HepG2 (cell line): ENCODE results near the gene KIF22. TPM values are rescaled to one million over a fixed set of nuclear protein-coding genes. Genes with fewer than 3 reads are reported as not detected.

Source experiments
- CREM ChIP-seq, 2 experiments: sonication (generic) in 1 of 2; formaldehyde crosslinking in 1 of 2; IDR thresholded peaks; 2 replicates each; pipeline versions ENCODE4 v1.4.0 to v1.6.1; 2016 to 2020; ENCODE audit warnings: antibody characterized with exemption in 1 of 2, mild to moderate bottlenecking in 1 of 2, missing genetic modification reagents in 1 of 2
- ERF ChIP-seq: IDR thresholded peaks from 2 replicates; pipeline ENCODE4 v1.6.1; 2018; ENCODE audit warnings: missing biosample characterization, missing genetic modification reagents
- GABPB1 ChIP-seq: IDR thresholded peaks from 2 replicates; pipeline ENCODE4 v1.6.1; 2016; ENCODE audit warnings: mild to moderate bottlenecking, missing genetic modification reagents, moderate library complexity, missing compliant biosample characterization
- HNRNPL ChIP-seq: fragments of 200-400 bp; formaldehyde crosslinking; IDR thresholded peaks from 2 replicates; pipeline ENCODE4 v1.6.1; 2017; ENCODE audit warnings: mild to moderate bottlenecking, low read depth, low read length
- HNRNPLL ChIP-seq: fragments of 200-400 bp; formaldehyde crosslinking; IDR thresholded peaks from 2 replicates; pipeline ENCODE4 v1.6.1; 2017; ENCODE audit warnings: mild to moderate bottlenecking, low read depth, low read length; ENCODE audit not compliant: poor library complexity, severe bottlenecking
- KDM3A ChIP-seq: IDR thresholded peaks from 2 replicates; pipeline ENCODE4 v1.6.1; 2018; ENCODE audit warnings: low read depth, missing compliant biosample characterization
- NRL ChIP-seq: sonication (generic); formaldehyde crosslinking; IDR thresholded peaks from 2 replicates; pipeline ENCODE4 v1.5.0; 2020; ENCODE audit warnings: missing genetic modification reagents, mild to moderate bottlenecking, moderate library complexity, borderline replicate concordance
- PHF21A ChIP-seq: sonication (generic); formaldehyde crosslinking; IDR thresholded peaks from 2 replicates; pipeline ENCODE4 v1.5.0; 2020; ENCODE audit warnings: mild to moderate bottlenecking, missing genetic modification reagents
- RXRA ChIP-seq: sonication (generic); formaldehyde crosslinking; IDR thresholded peaks from 2 replicates; pipeline ENCODE4 v1.5.1; 2020; ENCODE audit warnings: missing genetic modification reagents
- TSC22D2 ChIP-seq: sonication (generic); formaldehyde crosslinking; IDR thresholded peaks from 2 replicates; pipeline ENCODE4 v1.5.1; 2020; ENCODE audit warnings: missing genetic modification reagents, mild to moderate bottlenecking, borderline replicate concordance
- YEATS2 ChIP-seq: sonication (generic); formaldehyde crosslinking; IDR thresholded peaks from 2 replicates; pipeline ENCODE4 v1.4.0; 2020; ENCODE audit warnings: missing genetic modification reagents, borderline replicate concordance
- ZBTB3 ChIP-seq: sonication (generic); formaldehyde crosslinking; IDR thresholded peaks from 2 replicates; pipeline ENCODE4 v1.4.0; 2020; ENCODE audit warnings: low read depth, mild to moderate bottlenecking, moderate library complexity, missing genetic modification reagents, borderline replicate concordance
- ZNF10 ChIP-seq: sonication (generic); formaldehyde crosslinking; IDR thresholded peaks from 2 replicates; pipeline ENCODE4 v1.4.0; 2020; ENCODE audit warnings: mild to moderate bottlenecking, low read depth, missing genetic modification reagents, borderline replicate concordance
- ZNF138 ChIP-seq: sonication (generic); formaldehyde crosslinking; IDR thresholded peaks from 2 replicates; pipeline ENCODE4 v1.5.0; 2020; ENCODE audit warnings: mild to moderate bottlenecking, low read depth, missing genetic modification reagents
- ZNF24 ChIP-seq: fragments of 450-650 bp; IDR thresholded peaks from 2 replicates; pipeline ENCODE4 v1.6.1; 2017; ENCODE audit warnings: antibody characterized with exemption, mild to moderate bottlenecking
- ZNF430 ChIP-seq: sonication (generic); formaldehyde crosslinking; IDR thresholded peaks from 2 replicates; pipeline ENCODE4 v1.9.0; 2021; ENCODE audit warnings: mild to moderate bottlenecking, missing genetic modification reagents
- polyA plus RNA-seq, 8 experiments: library from polyadenylated mRNA; depleted of rRNA in 3 of 8; stranded (reverse) in 7 of 8; unstranded in 1 of 8; fragments of >200 nt; fragmentation: Illumina TruSeq in 4 of 8; extraction: Trizol in 4 of 8; gene quantifications; 2 replicates each; pipeline versions ENCODE4 v1.2.1 to v1.2.3, GENCODE V29; 2011 to 2016; ENCODE audit warnings: low read depth in 4 of 8, missing spikeins in 1 of 8, mixed read lengths in 1 of 8; ENCODE audit not compliant: insufficient read depth in 1 of 8
- total RNA-seq, 5 experiments: library from RNA; depleted of rRNA; stranded (reverse); fragments of >200 nt; fragmentation: Illumina TruSeq; extraction: Trizol; gene quantifications; 2 replicates each; pipeline ENCODE4 v1.2.3, GENCODE V29; 2016; ENCODE audit warnings: low read depth in 1 of 5
- TF ChIP-seq, protein P1 (sequence below): sonication (generic); formaldehyde crosslinking; IDR thresholded peaks from 2 replicates; pipeline ENCODE4 v1.4.0; 2020; ENCODE audit warnings: mild to moderate bottlenecking, missing genetic modification reagents
- TF ChIP-seq, protein P2 (sequence below): sonication (generic); formaldehyde crosslinking; IDR thresholded peaks from 2 replicates; pipeline ENCODE4 v1.4.0; 2020; ENCODE audit warnings: missing genetic modification reagents, low read depth, mild to moderate bottlenecking, borderline replicate concordance
- TF ChIP-seq, protein P3 (sequence below): sonication (generic); formaldehyde crosslinking; IDR thresholded peaks from 2 replicates; pipeline ENCODE4 v1.4.0; 2020; ENCODE audit warnings: mild to moderate bottlenecking, missing genetic modification reagents
- TF ChIP-seq, protein P4 (sequence below): sonication (generic); formaldehyde crosslinking; conservative IDR thresholded peaks from 2 replicates; pipeline ENCODE4 v1.8.0; 2022; ENCODE audit warnings: mild to moderate bottlenecking, moderate library complexity, missing genetic modification reagents

KIF22 gene
- total and polyA plus RNA-seq, 2 of the 13 experiments (the other 11 are each of a cell fraction or from before 2014, with no cell fraction given): 95.8 to 118 TPM

DNA sequence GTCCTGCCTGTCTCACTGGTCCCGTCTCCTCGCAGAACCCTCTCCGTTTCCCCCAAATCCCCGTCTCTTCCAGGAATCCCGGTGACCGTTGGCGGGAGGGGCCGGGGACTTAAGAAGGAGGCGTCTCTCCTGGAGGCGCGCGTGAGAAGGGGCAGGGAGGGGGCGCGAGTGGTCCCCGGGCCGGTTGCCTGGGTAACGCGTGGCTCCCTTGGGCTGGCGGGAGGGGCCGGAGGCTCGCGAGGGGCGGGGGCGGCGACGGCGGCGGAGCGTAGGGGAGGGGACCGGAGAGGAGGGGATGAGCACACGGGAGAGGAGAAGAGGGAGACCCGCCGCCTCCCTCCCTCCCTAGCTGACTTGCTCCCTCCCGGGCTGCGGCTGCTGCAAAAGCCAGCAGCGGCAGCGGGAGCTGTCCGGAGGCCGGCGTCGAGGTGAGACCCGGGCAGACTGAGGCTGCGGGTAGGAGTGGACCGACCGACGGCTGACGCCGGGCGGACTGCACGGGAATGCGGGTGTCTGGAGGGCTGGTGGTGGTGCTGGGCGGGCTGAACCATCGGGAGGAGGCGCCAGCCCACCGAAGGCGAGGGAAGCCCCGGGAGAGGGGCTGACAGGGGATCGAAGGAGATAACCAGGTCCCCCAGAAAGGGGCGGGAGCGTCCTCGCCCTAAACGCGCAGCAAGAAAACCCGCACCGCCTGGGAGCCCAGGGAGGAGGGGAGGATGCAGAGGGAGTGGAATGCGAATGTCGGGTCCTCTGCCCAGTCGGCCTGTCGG is 21.5 kb downstream of the KIF22 start, which contains the start of gene PRRT2 (continued):
- TF ChIP-seq, protein P1, sequence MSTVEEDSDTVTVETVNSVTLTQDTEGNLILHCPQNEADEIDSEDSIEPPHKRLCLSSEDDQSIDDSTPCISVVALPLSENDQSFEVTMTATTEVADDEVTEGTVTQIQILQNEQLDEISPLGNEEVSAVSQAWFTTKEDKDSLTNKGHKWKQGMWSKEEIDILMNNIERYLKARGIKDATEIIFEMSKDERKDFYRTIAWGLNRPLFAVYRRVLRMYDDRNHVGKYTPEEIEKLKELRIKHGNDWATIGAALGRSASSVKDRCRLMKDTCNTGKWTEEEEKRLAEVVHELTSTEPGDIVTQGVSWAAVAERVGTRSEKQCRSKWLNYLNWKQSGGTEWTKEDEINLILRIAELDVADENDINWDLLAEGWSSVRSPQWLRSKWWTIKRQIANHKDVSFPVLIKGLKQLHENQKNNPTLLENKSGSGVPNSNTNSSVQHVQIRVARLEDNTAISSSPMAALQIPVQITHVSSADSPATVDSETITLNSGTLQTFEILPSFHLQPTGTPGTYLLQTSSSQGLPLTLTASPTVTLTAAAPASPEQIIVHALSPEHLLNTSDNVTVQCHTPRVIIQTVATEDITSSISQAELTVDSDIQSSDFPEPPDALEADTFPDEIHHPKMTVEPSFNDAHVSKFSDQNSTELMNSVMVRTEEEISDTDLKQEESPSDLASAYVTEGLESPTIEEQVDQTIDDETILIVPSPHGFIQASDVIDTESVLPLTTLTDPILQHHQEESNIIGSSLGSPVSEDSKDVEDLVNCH (CRISPR knock-in tag): no peak
- no peak for TF ChIP-seq ZNF10 (CRISPR knock-in tag)
- TF ChIP-seq CREM (IDR thresholded peaks at IDR 0.05): no peak
- no peak for TF ChIP-seq CREM (CRISPR knock-in tag; IDR thresholded peaks at IDR 0.05)
- no peak for TF ChIP-seq HNRNPLL
- TF ChIP-seq, protein P2, sequence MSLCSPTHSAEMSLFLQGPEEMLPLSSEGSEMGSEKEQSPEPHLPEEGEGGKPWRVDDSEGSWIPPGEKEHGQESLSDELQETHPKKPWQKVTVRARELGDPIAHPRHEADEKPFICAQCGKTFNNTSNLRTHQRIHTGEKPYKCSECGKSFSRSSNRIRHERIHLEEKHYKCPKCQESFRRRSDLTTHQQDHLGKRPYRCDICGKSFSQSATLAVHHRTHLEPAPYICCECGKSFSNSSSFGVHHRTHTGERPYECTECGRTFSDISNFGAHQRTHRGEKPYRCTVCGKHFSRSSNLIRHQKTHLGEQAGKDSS: no peak
- no peak for TF ChIP-seq TSC22D2
- TF ChIP-seq, protein P3, sequence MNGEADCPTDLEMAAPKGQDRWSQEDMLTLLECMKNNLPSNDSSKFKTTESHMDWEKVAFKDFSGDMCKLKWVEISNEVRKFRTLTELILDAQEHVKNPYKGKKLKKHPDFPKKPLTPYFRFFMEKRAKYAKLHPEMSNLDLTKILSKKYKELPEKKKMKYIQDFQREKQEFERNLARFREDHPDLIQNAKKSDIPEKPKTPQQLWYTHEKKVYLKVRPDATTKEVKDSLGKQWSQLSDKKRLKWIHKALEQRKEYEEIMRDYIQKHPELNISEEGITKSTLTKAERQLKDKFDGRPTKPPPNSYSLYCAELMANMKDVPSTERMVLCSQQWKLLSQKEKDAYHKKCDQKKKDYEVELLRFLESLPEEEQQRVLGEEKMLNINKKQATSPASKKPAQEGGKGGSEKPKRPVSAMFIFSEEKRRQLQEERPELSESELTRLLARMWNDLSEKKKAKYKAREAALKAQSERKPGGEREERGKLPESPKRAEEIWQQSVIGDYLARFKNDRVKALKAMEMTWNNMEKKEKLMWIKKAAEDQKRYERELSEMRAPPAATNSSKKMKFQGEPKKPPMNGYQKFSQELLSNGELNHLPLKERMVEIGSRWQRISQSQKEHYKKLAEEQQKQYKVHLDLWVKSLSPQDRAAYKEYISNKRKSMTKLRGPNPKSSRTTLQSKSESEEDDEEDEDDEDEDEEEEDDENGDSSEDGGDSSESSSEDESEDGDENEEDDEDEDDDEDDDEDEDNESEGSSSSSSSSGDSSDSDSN (CRISPR knock-in tag): peak; percentile 54; the same call in 1 of the 2 replicates
- TF ChIP-seq RXRA (CRISPR knock-in tag): 0 out of 2 replicates have a peak, but pooled peaks have one; percentile 22
- 0 out of 2 replicates have a peak, but pooled peaks have one; percentile 6 for TF ChIP-seq KDM3A
- 0 out of 2 replicates have a peak, but pooled peaks have one; percentile 22 for TF ChIP-seq ERF (CRISPR knock-in tag)
- peak; percentile 15; the same call in 1 of the 2 replicates for TF ChIP-seq ZNF430 (CRISPR knock-in tag)
- TF ChIP-seq ZBTB3: 0 out of 2 replicates have a peak, but pooled peaks have one; percentile 24
- no peak for TF ChIP-seq PHF21A (CRISPR knock-in tag)
- TF ChIP-seq GABPB1 (CRISPR knock-in tag): no peak; the same call in 1 of the 2 replicates
- no peak for TF ChIP-seq HNRNPL
- TF ChIP-seq YEATS2 (CRISPR knock-in tag): no peak
- 0 out of 2 replicates have a peak, but pooled peaks have one; percentile 15 for TF ChIP-seq NRL (CRISPR knock-in tag)
- no peak for TF ChIP-seq ZNF24
- TF ChIP-seq, protein P4, sequence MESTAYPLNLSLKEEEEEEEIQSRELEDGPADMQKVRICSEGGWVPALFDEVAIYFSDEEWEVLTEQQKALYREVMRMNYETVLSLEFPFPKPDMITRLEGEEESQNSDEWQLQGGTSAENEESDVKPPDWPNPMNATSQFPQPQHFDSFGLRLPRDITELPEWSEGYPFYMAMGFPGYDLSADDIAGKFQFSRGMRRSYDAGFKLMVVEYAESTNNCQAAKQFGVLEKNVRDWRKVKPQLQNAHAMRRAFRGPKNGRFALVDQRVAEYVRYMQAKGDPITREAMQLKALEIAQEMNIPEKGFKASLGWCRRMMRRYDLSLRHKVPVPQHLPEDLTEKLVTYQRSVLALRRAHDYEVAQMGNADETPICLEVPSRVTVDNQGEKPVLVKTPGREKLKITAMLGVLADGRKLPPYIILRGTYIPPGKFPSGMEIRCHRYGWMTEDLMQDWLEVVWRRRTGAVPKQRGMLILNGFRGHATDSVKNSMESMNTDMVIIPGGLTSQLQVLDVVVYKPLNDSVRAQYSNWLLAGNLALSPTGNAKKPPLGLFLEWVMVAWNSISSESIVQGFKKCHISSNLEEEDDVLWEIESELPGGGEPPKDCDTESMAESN (CRISPR knock-in tag): no peak
- no peak for TF ChIP-seq ZNF138 (CRISPR knock-in tag)
